ENCODE results near the gene GPHN. TPM values are rescaled to one million over a fixed set of nuclear protein-coding genes. Genes with fewer than 3 reads are reported as not detected.

The GPHN gene
- total RNA-seq, 1 donor from 2014 or later, result 33.4 TPM

DNA sequence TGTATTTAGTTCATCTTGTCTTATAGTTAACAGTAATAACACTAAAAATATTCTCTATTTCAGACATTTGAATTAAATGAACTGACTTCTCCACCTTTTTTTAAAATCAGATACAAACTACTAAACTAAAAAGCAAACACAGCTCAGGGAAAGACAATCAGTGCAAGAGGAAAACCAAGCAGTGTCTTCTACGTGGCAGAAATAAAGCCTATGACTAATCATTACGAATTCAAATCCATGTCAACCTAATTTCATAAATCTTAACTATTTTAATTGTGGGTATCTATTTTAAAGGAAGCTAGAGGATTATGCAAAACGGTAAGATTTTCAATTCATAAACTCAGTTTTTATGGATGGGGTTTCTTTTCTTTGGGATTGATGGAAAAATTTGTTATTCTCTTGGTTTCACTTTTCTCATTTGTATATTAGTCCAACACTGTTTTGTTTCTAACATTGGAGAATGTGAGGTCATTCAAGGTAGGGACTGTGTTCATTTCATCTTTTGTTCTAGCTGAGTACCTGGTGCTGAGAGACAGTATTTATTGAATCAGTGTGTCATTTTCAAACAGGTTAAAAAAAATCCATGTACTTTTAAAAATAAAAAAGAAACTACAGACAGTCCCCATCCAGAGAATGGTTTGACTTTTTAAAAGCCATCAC lies 720.5 kb downstream of the GPHN start:
- Histone ChIP-seq H3K27ac (replicated peaks) (no peak overlapping the region), H3K4me1 (no peaks in the 10 kb centered on the region), H3K9me3 (replicated peaks) (no peaks in the 10 kb centered on the region), H3K4me3 (no peak overlapping the region), H3K36me3 (no peaks in the 10 kb centered on the region), H3K27me3 (ENCODE audit: low read depth) (no peaks in the 10 kb centered on the region)
- DNase-seq, result no peak
- intact Hi-C loops (cut with micrococcal nuclease), result no loop called here
- TF ChIP-seq, protein P1, sequence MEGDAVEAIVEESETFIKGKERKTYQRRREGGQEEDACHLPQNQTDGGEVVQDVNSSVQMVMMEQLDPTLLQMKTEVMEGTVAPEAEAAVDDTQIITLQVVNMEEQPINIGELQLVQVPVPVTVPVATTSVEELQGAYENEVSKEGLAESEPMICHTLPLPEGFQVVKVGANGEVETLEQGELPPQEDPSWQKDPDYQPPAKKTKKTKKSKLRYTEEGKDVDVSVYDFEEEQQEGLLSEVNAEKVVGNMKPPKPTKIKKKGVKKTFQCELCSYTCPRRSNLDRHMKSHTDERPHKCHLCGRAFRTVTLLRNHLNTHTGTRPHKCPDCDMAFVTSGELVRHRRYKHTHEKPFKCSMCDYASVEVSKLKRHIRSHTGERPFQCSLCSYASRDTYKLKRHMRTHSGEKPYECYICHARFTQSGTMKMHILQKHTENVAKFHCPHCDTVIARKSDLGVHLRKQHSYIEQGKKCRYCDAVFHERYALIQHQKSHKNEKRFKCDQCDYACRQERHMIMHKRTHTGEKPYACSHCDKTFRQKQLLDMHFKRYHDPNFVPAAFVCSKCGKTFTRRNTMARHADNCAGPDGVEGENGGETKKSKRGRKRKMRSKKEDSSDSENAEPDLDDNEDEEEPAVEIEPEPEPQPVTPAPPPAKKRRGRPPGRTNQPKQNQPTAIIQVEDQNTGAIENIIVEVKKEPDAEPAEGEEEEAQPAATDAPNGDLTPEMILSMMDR (IDR thresholded peaks at IDR 0.05; ENCODE audit: borderline replicate concordance), result no peak

Other genes with a start within 250 kb of the GPHN start
- not detected for gene CCDC196, start 21.8 kb upstream of the GPHN start, total RNA-seq

Measured in left ventricle myocardium inferior (tissue), 1 donor.